HEK293T (cell line): Measurements from ENCODE around the gene OR1K1.

Experiments
- ELF4 ChIP-seq: fragments of 450-650 bp; IDR thresholded peaks from 2 replicates; pipeline ENCODE4 v1.6.1; 2017; ENCODE audit warnings: antibody characterized with exemption
- FOXK2 ChIP-seq: fragments of 450-650 bp; IDR thresholded peaks from 2 replicates; pipeline ENCODE4 v1.6.1; 2016; ENCODE audit warnings: mild to moderate bottlenecking
- LEF1 ChIP-seq: fragments of 450-650 bp; IDR thresholded peaks from 2 replicates; pipeline ENCODE4 v1.6.1; 2017; ENCODE audit warnings: mild to moderate bottlenecking, borderline replicate concordance

GRCh38 chr9:122822938-122823337 lies 23.0 kb downstream of the OR1K1 start:
- TF ChIP-seq LEF1 (no peak), FOXK2 (no peak), ELF4 (no peak)
